ENCODE results near the gene STAG1. TPM values are rescaled to one million over a fixed set of nuclear protein-coding genes. Genes with fewer than 3 reads are reported as not detected.

STAG1 gene
- polyA plus RNA-seq, 1 donor from 2014 or later, result 30.8 TPM

DNA sequence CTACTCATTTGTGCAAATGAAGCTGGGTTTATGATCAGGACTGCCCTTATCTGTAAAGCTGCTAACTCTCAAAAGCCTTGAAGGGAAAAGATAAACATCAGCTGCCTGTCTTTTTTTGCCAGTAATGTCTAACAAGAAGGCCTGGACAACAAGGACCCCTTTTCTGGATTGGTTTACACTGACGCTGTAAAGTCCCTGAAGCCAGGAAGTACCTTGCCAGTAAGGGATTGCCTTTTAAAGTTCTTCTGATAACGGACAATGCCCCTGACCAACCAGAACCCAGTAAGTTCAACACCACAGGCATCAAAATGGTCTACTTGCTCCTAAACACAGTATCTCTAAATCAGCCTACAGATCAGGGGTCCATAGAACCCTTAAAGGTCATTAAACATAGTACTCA lies 324.0 kb downstream of the STAG1 start:
- H3K27me3 ChIP-seq (ENCODE audit: insufficient read depth, low read depth, low read length), result no peaks in the 10 kb centered on the region
- no peaks in the 10 kb centered on the region for H3K9me3 ChIP-seq (ENCODE audit: low read length)
- no peaks in the 10 kb centered on the region for H3F3A ChIP-seq (ENCODE audit: insufficient read depth, low read length, poor library complexity, severe bottlenecking)
- H3K9ac ChIP-seq (ENCODE audit: low read length), result no peak overlapping the region
- H4K20me1 ChIP-seq (ENCODE audit: insufficient read depth), result no peaks in the 10 kb centered on the region
- no peak overlapping the region for H3K4me3 ChIP-seq (ENCODE audit: low read length)
- H3K4me2 ChIP-seq (ENCODE audit: low read length), result no peak overlapping the region
- TF ChIP-seq POLR2AphosphoS5 (IDR thresholded peaks at IDR 0.05) (no peak), EP300 (conservative IDR thresholded peaks at IDR 0.05; ENCODE audit: poor library complexity, severe bottlenecking) (no peak), MXI1 (conservative IDR thresholded peaks at IDR 0.05; ENCODE audit: poor library complexity, severe bottlenecking) (no peak), RAD21 (conservative IDR thresholded peaks at IDR 0.05) (no peak), TAF1 (IDR thresholded peaks at IDR 0.05; ENCODE audit: low read depth) (no peak), EZH2 (IDR thresholded peaks at IDR 0.05; ENCODE audit: borderline replicate concordance, insufficient read depth, low read length, poor library complexity, severe bottlenecking) (no peak), SMC3 (conservative IDR thresholded peaks at IDR 0.05; ENCODE audit: poor library complexity) (no peak)
- TF ChIP-seq, protein P1, sequence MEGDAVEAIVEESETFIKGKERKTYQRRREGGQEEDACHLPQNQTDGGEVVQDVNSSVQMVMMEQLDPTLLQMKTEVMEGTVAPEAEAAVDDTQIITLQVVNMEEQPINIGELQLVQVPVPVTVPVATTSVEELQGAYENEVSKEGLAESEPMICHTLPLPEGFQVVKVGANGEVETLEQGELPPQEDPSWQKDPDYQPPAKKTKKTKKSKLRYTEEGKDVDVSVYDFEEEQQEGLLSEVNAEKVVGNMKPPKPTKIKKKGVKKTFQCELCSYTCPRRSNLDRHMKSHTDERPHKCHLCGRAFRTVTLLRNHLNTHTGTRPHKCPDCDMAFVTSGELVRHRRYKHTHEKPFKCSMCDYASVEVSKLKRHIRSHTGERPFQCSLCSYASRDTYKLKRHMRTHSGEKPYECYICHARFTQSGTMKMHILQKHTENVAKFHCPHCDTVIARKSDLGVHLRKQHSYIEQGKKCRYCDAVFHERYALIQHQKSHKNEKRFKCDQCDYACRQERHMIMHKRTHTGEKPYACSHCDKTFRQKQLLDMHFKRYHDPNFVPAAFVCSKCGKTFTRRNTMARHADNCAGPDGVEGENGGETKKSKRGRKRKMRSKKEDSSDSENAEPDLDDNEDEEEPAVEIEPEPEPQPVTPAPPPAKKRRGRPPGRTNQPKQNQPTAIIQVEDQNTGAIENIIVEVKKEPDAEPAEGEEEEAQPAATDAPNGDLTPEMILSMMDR (IDR thresholded peaks at IDR 0.05; ENCODE audit: poor library complexity, severe bottlenecking), result no peak
- TF ChIP-seq, protein P2, sequence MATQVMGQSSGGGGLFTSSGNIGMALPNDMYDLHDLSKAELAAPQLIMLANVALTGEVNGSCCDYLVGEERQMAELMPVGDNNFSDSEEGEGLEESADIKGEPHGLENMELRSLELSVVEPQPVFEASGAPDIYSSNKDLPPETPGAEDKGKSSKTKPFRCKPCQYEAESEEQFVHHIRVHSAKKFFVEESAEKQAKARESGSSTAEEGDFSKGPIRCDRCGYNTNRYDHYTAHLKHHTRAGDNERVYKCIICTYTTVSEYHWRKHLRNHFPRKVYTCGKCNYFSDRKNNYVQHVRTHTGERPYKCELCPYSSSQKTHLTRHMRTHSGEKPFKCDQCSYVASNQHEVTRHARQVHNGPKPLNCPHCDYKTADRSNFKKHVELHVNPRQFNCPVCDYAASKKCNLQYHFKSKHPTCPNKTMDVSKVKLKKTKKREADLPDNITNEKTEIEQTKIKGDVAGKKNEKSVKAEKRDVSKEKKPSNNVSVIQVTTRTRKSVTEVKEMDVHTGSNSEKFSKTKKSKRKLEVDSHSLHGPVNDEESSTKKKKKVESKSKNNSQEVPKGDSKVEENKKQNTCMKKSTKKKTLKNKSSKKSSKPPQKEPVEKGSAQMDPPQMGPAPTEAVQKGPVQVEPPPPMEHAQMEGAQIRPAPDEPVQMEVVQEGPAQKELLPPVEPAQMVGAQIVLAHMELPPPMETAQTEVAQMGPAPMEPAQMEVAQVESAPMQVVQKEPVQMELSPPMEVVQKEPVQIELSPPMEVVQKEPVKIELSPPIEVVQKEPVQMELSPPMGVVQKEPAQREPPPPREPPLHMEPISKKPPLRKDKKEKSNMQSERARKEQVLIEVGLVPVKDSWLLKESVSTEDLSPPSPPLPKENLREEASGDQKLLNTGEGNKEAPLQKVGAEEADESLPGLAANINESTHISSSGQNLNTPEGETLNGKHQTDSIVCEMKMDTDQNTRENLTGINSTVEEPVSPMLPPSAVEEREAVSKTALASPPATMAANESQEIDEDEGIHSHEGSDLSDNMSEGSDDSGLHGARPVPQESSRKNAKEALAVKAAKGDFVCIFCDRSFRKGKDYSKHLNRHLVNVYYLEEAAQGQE (IDR thresholded peaks at IDR 0.05; ENCODE audit: borderline replicate concordance), result no peak
- no peak overlapping the region for H2AFZ ChIP-seq (ENCODE audit: low read depth, low read length)
- H3K27ac ChIP-seq (ENCODE audit: low read length), result no peak overlapping the region
- H3K36me3 ChIP-seq (ENCODE audit: insufficient read depth, low read length), result no peaks in the 10 kb centered on the region
- no peaks in the 10 kb centered on the region for H3K9me2 ChIP-seq (ENCODE audit: insufficient read depth, low read length)
- no peaks in the 10 kb centered on the region for H3K79me2 ChIP-seq (replicated peaks; ENCODE audit: insufficient read depth, low read length)

DNA sequence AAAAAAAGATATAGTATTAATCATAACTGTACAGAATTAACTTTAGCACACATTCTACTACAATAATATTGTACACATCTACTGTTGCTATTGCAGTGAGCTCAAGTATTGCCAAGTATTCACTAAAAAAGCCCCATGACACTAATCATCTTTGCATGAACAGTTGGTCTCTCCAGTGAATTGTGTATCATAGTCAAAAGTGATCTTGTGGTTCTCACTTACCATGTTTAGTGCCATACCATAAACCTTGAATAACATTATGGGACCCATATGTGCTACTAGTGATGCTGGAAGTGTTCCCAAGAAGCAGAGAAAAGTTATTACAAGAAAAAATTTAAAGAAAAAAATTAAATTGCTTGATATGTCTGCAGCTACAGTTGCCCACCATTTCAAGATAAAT lies 324.9 kb downstream of the STAG1 start:
- no peaks in the 10 kb centered on the region for H3K79me2 ChIP-seq (replicated peaks; ENCODE audit: insufficient read depth, low read length)
- H2AFZ ChIP-seq (ENCODE audit: low read depth, low read length), result no peak overlapping the region
- H4K20me1 ChIP-seq (ENCODE audit: insufficient read depth), result no peaks in the 10 kb centered on the region
- no peak overlapping the region for H3K27ac ChIP-seq (ENCODE audit: low read length)
- H3K36me3 ChIP-seq (ENCODE audit: insufficient read depth, low read length), result no peaks in the 10 kb centered on the region
- no peaks in the 10 kb centered on the region for H3K9me3 ChIP-seq (ENCODE audit: low read length)
- no peaks in the 10 kb centered on the region for H3F3A ChIP-seq (ENCODE audit: insufficient read depth, low read length, poor library complexity, severe bottlenecking)
- no peak overlapping the region for H3K9ac ChIP-seq (ENCODE audit: low read length)
- H3K27me3 ChIP-seq (ENCODE audit: insufficient read depth, low read depth, low read length), result no peaks in the 10 kb centered on the region
- TF ChIP-seq RAD21 (conservative IDR thresholded peaks at IDR 0.05) (no peak), TAF1 (IDR thresholded peaks at IDR 0.05; ENCODE audit: low read depth) (no peak), SMC3 (conservative IDR thresholded peaks at IDR 0.05; ENCODE audit: poor library complexity) (no peak), EZH2 (IDR thresholded peaks at IDR 0.05; ENCODE audit: borderline replicate concordance, insufficient read depth, low read length, poor library complexity, severe bottlenecking) (no peak), MXI1 (conservative IDR thresholded peaks at IDR 0.05; ENCODE audit: poor library complexity, severe bottlenecking) (no peak), POLR2AphosphoS5 (IDR thresholded peaks at IDR 0.05) (no peak), EP300 (conservative IDR thresholded peaks at IDR 0.05; ENCODE audit: poor library complexity, severe bottlenecking) (no peak)
- TF ChIP-seq, protein P2 (IDR thresholded peaks at IDR 0.05; ENCODE audit: borderline replicate concordance), result no peak
- TF ChIP-seq, protein P1 (IDR thresholded peaks at IDR 0.05; ENCODE audit: poor library complexity, severe bottlenecking), result no peak
- H3K4me3 ChIP-seq (ENCODE audit: low read length), result no peak overlapping the region
- H3K4me2 ChIP-seq (ENCODE audit: low read length), result no peak overlapping the region
- no peaks in the 10 kb centered on the region for H3K9me2 ChIP-seq (ENCODE audit: insufficient read depth, low read length)

Measured in neural cell (in vitro differentiated cells).